HFFc6 (cell line): ENCODE data around the gene FBXO2. TPM values are rescaled to one million over a fixed set of nuclear protein-coding genes. Genes with fewer than 3 reads are reported as not detected.

Experiments used
- DNase-seq: peaks from one replicate; pipeline ENCODE4 v3.0.0-alpha.2; 2018
- H3K27ac Mint-ChIP-seq: 2 replicates; pipeline ENCODE4 v1.8.0; 2020; ENCODE audit warnings: mild to moderate bottlenecking, mixed read lengths
- H3K27me3 Mint-ChIP-seq: 2 replicates; pipeline ENCODE4 v1.8.0; 2021; ENCODE audit warnings: mild to moderate bottlenecking, moderate library complexity, mixed read lengths; ENCODE audit not compliant: insufficient read depth
- H3K36me3 Mint-ChIP-seq: 2 replicates; pipeline ENCODE4 v1.8.0; 2021; ENCODE audit warnings: low read depth, mixed read lengths
- H3K4me1 Mint-ChIP-seq: 2 replicates; pipeline ENCODE4 v1.8.0; 2020; ENCODE audit warnings: low read depth, mixed read lengths
- H3K4me3 Mint-ChIP-seq: 2 replicates; pipeline ENCODE4 v1.8.0; 2020; ENCODE audit warnings: mild to moderate bottlenecking, moderate library complexity, mixed read lengths
- H3K9me3 Mint-ChIP-seq: 2 replicates; pipeline ENCODE4 v1.8.0; 2020; ENCODE audit warnings: mild to moderate bottlenecking, mixed read lengths
- total RNA-seq, 6 experiments: library from RNA; stranded (reverse); fragmentation: NEBNext Ultra II Directional; extraction: Animal tissue kit (Norgen Biotek cat#: 25700); gene quantifications; 2 replicates in 1 of 6; 3 replicates in 5 of 6; pipeline ENCODE4 v1.2.3, GENCODE V29; 2021
- TF ChIP-seq, protein P1 (sequence below): fragments of 200-600 bp; sonication (generic); IDR thresholded peaks from 2 replicates; pipeline ENCODE4 v1.5.0; 2021; ENCODE audit warnings: antibody characterized with exemption, mild to moderate bottlenecking

The FBXO2 gene
- total RNA-seq, 6 experiments from 2014 or later, result 0.66 to 1.7 (median 0.78) TPM

DNA sequence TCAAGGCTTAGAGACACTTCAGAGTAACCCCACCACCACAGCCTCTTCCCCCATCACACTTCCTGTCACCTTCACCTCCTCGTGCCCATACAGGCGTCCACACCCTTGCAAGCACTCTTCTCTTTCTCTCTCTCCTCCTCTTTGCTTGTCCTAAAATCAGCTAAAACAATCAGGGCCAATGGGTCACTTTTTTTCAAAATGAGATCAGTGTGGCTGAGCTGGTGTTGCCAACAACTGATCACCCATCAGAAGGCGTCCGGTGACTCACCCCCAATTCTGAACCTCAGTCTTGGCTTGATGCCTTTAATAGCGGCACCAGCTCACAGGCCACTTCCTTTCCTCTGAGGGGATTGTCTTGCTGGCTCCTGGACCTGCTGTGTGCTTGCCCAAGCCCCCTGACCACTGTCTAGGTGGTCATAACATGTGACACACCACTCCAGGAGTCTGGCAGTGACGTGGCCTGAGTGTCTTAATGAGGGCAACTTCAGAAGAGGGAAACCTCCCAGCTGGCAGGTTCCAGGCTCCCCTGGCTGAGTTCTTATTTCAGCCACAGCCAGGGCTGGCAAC is 38.9 kb upstream of the FBXO2 start:
- H3K9me3 Mint-ChIP-seq, result no peaks in the 10 kb centered on the region
- peaks cover 35% of the 10 kb centered on the region for H3K27me3 Mint-ChIP-seq
- peak; percentile 81 for DNase-seq
- peak overlapping the region; percentile 49 for H3K4me3 Mint-ChIP-seq
- H3K27ac Mint-ChIP-seq, result no peak overlapping the region; the same call in 1 of the 2 replicates
- H3K36me3 Mint-ChIP-seq, result no peaks in the 10 kb centered on the region
- TF ChIP-seq, protein P1, sequence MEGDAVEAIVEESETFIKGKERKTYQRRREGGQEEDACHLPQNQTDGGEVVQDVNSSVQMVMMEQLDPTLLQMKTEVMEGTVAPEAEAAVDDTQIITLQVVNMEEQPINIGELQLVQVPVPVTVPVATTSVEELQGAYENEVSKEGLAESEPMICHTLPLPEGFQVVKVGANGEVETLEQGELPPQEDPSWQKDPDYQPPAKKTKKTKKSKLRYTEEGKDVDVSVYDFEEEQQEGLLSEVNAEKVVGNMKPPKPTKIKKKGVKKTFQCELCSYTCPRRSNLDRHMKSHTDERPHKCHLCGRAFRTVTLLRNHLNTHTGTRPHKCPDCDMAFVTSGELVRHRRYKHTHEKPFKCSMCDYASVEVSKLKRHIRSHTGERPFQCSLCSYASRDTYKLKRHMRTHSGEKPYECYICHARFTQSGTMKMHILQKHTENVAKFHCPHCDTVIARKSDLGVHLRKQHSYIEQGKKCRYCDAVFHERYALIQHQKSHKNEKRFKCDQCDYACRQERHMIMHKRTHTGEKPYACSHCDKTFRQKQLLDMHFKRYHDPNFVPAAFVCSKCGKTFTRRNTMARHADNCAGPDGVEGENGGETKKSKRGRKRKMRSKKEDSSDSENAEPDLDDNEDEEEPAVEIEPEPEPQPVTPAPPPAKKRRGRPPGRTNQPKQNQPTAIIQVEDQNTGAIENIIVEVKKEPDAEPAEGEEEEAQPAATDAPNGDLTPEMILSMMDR, result no peak
- peaks cover 17% of the 10 kb centered on the region for H3K4me1 Mint-ChIP-seq

DNA sequence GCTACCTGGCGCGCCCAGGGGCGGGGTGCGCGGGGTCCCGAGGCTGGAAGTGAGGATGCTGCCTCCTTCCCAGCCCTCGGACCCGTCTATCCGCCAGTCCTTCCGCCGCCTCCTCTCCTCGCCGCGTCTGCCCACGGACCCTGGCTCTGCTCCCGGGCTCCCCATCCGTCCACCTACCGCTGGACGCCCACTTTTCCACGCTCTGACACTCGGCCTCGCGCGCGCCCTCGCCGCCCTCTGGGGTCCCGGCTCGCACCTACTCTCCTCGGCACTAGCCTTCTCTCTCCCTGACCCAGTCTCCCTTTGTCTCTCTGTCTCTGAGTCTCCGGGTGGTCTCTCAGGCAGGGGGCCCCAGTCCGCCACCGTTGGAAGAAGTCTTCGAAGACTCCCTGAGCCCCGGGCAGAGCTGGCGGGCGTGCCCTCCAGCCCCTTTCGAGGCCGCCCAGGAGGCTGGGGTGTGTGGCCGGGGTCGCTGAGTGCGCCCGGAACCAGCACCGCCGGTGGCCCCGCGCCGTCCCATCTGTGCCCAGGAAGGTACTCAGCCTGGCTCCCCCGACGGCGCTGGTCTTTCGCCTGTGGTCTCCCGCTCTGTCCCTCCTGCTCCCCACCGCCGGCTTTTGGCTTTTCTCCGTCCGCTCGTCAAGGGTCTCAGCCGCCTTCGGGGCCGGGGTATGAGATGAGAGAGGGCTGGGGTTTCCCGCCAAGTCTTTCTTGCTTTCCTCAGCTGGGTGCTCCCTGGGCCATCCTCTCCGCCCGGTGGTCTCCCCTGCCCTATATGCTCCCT is 37.9 kb upstream of the FBXO2 start:
- no peak for DNase-seq
- H3K9me3 Mint-ChIP-seq, result no peaks in the 10 kb centered on the region
- H3K27me3 Mint-ChIP-seq, result peaks cover 37% of the 10 kb centered on the region
- H3K36me3 Mint-ChIP-seq, result no peaks in the 10 kb centered on the region
- H3K27ac Mint-ChIP-seq, result no peak overlapping the region; the same call in 1 of the 2 replicates
- no peak overlapping the region for H3K4me3 Mint-ChIP-seq
- peaks cover 17% of the 10 kb centered on the region for H3K4me1 Mint-ChIP-seq
- TF ChIP-seq, protein P1, result no peak

DNA sequence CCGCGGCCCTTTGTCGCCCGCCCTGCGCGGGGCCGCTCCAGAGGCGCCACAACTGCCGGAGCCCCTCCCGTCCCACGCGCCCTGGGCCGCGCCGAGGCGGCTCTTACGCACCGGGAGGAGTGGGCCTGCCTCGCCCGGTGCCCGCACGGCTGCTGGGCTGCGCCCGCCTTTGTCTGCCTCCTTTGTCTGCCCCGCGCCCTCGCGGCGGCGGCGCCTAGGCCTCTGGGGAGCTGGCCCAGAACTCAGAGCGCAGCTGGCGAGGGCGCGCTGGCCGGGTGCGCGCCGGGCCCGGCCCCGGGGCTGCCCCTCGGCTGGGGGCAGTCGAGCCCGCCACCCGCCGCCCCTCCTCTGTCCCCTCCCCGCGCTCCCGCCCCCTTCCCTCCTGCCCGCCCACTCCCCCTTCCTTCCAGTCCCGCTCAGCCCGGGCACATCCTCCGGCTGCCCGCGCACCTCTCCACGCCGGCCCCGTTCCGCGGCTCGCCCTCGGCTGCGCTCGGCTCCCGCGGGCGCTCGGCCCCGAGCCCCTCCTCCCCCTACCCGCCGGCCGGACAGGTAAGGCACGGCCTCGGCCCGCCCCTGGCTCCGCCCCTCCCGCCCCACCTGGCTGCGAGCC is 37.2 kb upstream of the FBXO2 start, which contains the start of gene DRAXIN:
Gene DRAXIN, plus strand, starts transcription at position 409 of the 613 bp plus-strand sequence. CDS start 14,549 bp downstream, outside the sequence.
- Mint-ChIP-seq H3K4me3 (no peak within 1 kb of the TSS), H3K27me3 (peaks cover 35% of the 10 kb centered on the region), H3K36me3 (no peaks in the 10 kb centered on the region), H3K9me3 (no peaks in the 10 kb centered on the region), H3K4me1 (peaks cover 17% of the 10 kb centered on the region), H3K27ac (no peak within 1 kb of the TSS; the same call in 1 of the 2 replicates)
- TF ChIP-seq, protein P1, result no peak
- no peak for DNase-seq

DNA sequence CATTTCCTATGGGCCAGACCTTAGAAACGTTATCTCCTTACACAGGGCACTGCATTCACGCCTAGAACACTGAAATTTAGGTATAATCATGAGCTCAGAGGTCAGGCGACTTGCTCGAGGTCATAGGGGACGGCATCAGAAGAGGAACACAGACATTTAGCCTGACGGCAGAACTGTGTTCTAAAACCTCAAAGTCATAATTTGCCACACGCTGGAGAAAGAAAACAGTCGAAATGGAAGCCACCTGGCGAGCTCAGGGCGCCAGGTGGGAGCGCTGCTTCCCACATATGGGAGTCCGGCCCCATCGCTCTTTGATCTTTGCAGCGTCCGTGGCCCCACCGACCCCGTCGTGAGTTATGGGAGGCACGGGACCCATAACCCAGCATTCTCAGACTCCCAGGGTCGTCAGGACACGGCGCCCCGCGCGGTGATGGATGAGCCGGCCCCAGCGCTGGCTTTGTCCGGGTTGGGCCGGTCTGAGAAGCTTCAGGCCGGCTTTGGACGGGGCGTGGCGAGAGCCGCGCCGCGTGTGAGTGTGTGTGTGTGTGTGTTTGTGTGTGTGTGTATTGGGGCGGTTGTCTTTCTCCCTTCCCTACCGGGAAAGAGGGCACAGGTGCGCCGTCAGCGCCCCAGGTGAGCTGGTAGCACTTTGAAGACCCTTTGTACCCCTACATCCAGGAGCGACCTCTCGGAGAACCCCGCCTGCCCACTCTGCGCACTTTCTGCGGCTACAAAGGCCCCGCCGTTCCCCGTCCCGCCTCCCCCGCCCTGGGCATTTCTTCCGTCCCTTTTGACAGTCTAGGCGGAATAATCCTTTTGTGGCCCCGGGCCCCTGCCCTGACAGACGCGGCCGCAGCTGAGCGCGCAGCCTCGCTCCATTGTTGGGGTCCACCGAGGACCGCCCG is 36.4 kb upstream of the FBXO2 start:
- no peak overlapping the region for H3K27ac Mint-ChIP-seq
- TF ChIP-seq, protein P1, result no peak
- peaks cover 17% of the 10 kb centered on the region for H3K4me1 Mint-ChIP-seq
- no peaks in the 10 kb centered on the region for H3K36me3 Mint-ChIP-seq
- peaks cover 35% of the 10 kb centered on the region for H3K27me3 Mint-ChIP-seq
- DNase-seq, result no peak
- H3K4me3 Mint-ChIP-seq, result no peak overlapping the region
- H3K9me3 Mint-ChIP-seq, result no peaks in the 10 kb centered on the region

DNA sequence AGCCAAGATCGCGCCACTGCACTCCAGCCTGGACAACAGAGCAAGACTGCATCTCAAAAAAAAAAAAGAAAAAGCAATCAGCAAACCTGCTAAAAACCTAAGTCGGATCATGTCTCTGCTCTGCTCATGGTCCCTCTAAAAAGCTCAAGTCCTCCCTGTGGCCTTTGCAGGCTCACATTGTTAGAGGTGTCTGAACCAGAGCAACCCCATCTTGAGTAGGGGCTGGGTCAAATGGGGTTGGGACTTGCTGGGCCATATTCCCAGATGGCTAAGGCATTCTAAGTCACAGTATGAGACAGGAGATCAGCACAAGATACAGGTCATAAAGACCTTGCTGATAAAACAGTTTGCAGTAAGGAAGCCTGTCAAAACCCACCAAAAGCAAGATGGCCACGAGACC is 34.3 kb upstream of the FBXO2 start:
- H3K36me3 Mint-ChIP-seq, result no peaks in the 10 kb centered on the region
- peaks cover 12% of the 10 kb centered on the region for H3K4me1 Mint-ChIP-seq
- no peak overlapping the region for H3K4me3 Mint-ChIP-seq
- no peaks in the 10 kb centered on the region for H3K9me3 Mint-ChIP-seq
- no peak overlapping the region for H3K27ac Mint-ChIP-seq
- H3K27me3 Mint-ChIP-seq, result peaks cover 52% of the 10 kb centered on the region
- TF ChIP-seq, protein P1, result no peak
- DNase-seq, result no peak
